Keratinocyte (primary cell): Measurements from ENCODE around the gene ARL5A. TPM values are rescaled to one million over a fixed set of nuclear protein-coding genes. Genes with fewer than 3 reads are reported as not detected.

Experiments
- DNase-seq: peaks from one replicate; pipeline ENCODE4 v3.0.0-alpha.2; 2011; ENCODE audit warnings: low read depth, missing footprints, low spot score
- FAIRE-seq: peaks from 2 replicates; lab custom pipeline; 2011; peaks lifted over from hg19 to GRCh38; lab: Jason Lieb, UNC
- H2AFZ ChIP-seq: 2 replicates; pipeline ENCODE4 v1.6.0; 2012; ENCODE audit warnings: low read length, control low read depth, inconsistent platforms; ENCODE audit not compliant: control insufficient read depth
- H3K27ac ChIP-seq: 2 replicates; pipeline ENCODE4 v1.5.1; 2011; ENCODE audit warnings: low read length; ENCODE audit not compliant: control insufficient read depth, insufficient read depth
- H3K27me3 ChIP-seq: 3 replicates; pipeline ENCODE4 v1.6.0; 2011; ENCODE audit warnings: low read length; ENCODE audit not compliant: control insufficient read depth, insufficient read depth; ENCODE audit errors: extremely low read depth
- H3K36me3 ChIP-seq, 2 experiments: 2 replicates in 1 of 2; 3 replicates in 1 of 2; pipeline ENCODE4 v1.5.1; 2011; ENCODE audit warnings: low read length in 2 of 2, mild to moderate bottlenecking in 1 of 2; ENCODE audit not compliant: control insufficient read depth in 2 of 2, insufficient read depth in 2 of 2; ENCODE audit errors: extremely low read depth in 1 of 2
- H3K4me1 ChIP-seq: 3 replicates; pipeline ENCODE4 v1.5.1; 2011; ENCODE audit warnings: low read length; ENCODE audit not compliant: control insufficient read depth, insufficient read depth; ENCODE audit errors: extremely low read depth
- H3K4me2 ChIP-seq: 3 replicates; pipeline ENCODE4 v1.6.0; 2011; ENCODE audit warnings: low read depth, low read length; ENCODE audit not compliant: control insufficient read depth, insufficient read depth; ENCODE audit errors: extremely low read depth
- H3K4me3 ChIP-seq, 3 experiments: fragments of 200-600 bp in 1 of 3; sonication (generic) in 1 of 3; 2 replicates in 2 of 3; 3 replicates in 1 of 3; pipeline ENCODE4 v1.5.1; 2011 to 2016; ENCODE audit warnings: low read length in 3 of 3, mild to moderate bottlenecking in 3 of 3, control low read depth in 2 of 3, inconsistent platforms in 1 of 3, low read depth in 1 of 3, mixed read lengths in 1 of 3, mixed run types in 1 of 3, moderate library complexity in 1 of 3; ENCODE audit not compliant: control insufficient read depth in 2 of 3, insufficient read depth in 2 of 3; ENCODE audit errors: extremely low read depth in 1 of 3
- H3K79me2 ChIP-seq: 2 replicates; pipeline ENCODE4 v1.6.0; 2012; ENCODE audit warnings: low read length; ENCODE audit not compliant: control insufficient read depth, insufficient read depth
- H3K9ac ChIP-seq: 3 replicates; pipeline ENCODE4 v1.6.0; 2011; ENCODE audit warnings: low read length; ENCODE audit not compliant: control insufficient read depth, insufficient read depth; ENCODE audit errors: extremely low read depth
- H3K9me1 ChIP-seq: 3 replicates; pipeline ENCODE4 v1.6.0; 2011; ENCODE audit warnings: low read length; ENCODE audit not compliant: control insufficient read depth, insufficient read depth; ENCODE audit errors: extremely low read depth
- H3K9me3 ChIP-seq: 2 replicates; pipeline ENCODE4 v1.5.1; 2012; ENCODE audit warnings: low read depth, low read length; ENCODE audit not compliant: control insufficient read depth
- H4K20me1 ChIP-seq: 3 replicates; pipeline ENCODE4 v1.6.0; 2011; ENCODE audit warnings: low read length; ENCODE audit not compliant: control insufficient read depth, insufficient read depth; ENCODE audit errors: extremely low read depth
- EZH2 ChIP-seq: IDR thresholded peaks from one replicate; pipeline ENCODE4 v1.6.1; 2012; ENCODE audit warnings: inconsistent platforms, mild to moderate bottlenecking, low read length, moderate library complexity
- dilution Hi-C: fragments of 300-500 bp; cut with MboI; formaldehyde crosslinking; loops from one replicate; pipeline ENCODE4 v1.7.0; 2020; ENCODE audit warnings: low sequenced_read_pairs; ENCODE audit not compliant: extremely low pct_ligation_motif_present
- polyA plus RNA-seq, 5 experiments: library from polyadenylated mRNA; depleted of rRNA in 3 of 5; stranded (reverse) in 3 of 5; stranded (forward) in 1 of 5; unstranded in 1 of 5; fragments of >200 nt; gene quantifications; 1 replicate in 1 of 5; 2 replicates in 3 of 5; 3 replicates in 1 of 5; pipeline versions ENCODE4 v1.2.1 to v1.2.3, GENCODE V29; 2011 to 2012; ENCODE audit warnings: missing spikeins in 2 of 5, low read depth in 1 of 5, low replicate concordance in 1 of 5
- TF ChIP-seq, protein P1 (sequence below), 3 experiments: IDR thresholded peaks in 1 of 3; conservative IDR thresholded peaks in 1 of 3; optimal IDR thresholded peaks in 1 of 3; 2 replicates in 2 of 3; 3 replicates in 1 of 3; pipeline versions ENCODE3 to v1.5.1; 2011; ENCODE audit warnings: low read length in 3 of 3, mild to moderate bottlenecking in 3 of 3, moderate library complexity in 2 of 3, control low read depth in 1 of 3, inconsistent platforms in 1 of 3; ENCODE audit not compliant: insufficient read depth in 2 of 3; ENCODE audit errors: extremely low read depth in 1 of 3

ARL5A gene
- polyA plus RNA-seq, 1 donor (not counting 4 experiments of a cell fraction or from before 2014, with no cell fraction given) = 25.5 TPM

GRCh38 chr2:151765760-151766410 is 62.3 kb downstream of the ARL5A start:
- DNase-seq (no peak), FAIRE-seq (no peak)
- no peak overlapping the region for H3K27ac ChIP-seq
- H2AFZ ChIP-seq = no peak overlapping the region
- TF ChIP-seq, protein P1, sequence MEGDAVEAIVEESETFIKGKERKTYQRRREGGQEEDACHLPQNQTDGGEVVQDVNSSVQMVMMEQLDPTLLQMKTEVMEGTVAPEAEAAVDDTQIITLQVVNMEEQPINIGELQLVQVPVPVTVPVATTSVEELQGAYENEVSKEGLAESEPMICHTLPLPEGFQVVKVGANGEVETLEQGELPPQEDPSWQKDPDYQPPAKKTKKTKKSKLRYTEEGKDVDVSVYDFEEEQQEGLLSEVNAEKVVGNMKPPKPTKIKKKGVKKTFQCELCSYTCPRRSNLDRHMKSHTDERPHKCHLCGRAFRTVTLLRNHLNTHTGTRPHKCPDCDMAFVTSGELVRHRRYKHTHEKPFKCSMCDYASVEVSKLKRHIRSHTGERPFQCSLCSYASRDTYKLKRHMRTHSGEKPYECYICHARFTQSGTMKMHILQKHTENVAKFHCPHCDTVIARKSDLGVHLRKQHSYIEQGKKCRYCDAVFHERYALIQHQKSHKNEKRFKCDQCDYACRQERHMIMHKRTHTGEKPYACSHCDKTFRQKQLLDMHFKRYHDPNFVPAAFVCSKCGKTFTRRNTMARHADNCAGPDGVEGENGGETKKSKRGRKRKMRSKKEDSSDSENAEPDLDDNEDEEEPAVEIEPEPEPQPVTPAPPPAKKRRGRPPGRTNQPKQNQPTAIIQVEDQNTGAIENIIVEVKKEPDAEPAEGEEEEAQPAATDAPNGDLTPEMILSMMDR (optimal IDR thresholded peaks at IDR 0.05 in 1 of 3, IDR thresholded peaks at IDR 0.05 in 1 of 3, conservative IDR thresholded peaks at IDR 0.05 in 1 of 3; ENCODE audit: extremely low read depth in 1 of 3, insufficient read depth in 2 of 3, low read length in 3 of 3) = no peak
- no peak for TF ChIP-seq EZH2
- no peak overlapping the region for H3K9ac ChIP-seq
- dilution Hi-C loops = no loop called here
- no peaks in the 10 kb centered on the region for H3K27me3 ChIP-seq
- H3K79me2 ChIP-seq = no peaks in the 10 kb centered on the region
- H3K4me2 ChIP-seq = no peak overlapping the region
- H3K36me3 ChIP-seq = no peaks in the 10 kb centered on the region
- H3K9me1 ChIP-seq = no peaks in the 10 kb centered on the region
- H3K9me3 ChIP-seq = no peaks in the 10 kb centered on the region
- no peaks in the 10 kb centered on the region for H4K20me1 ChIP-seq
- no peak overlapping the region for H3K4me3 ChIP-seq
- H3K4me1 ChIP-seq = no peaks in the 10 kb centered on the region

- no peak for DNase-seq
- H3K36me3 ChIP-seq = no peaks in the 10 kb centered on the region
- no peaks in the 10 kb centered on the region for H3K27me3 ChIP-seq
- H3K9me3 ChIP-seq = no peaks in the 10 kb centered on the region
- no peak overlapping the region for H2AFZ ChIP-seq
- dilution Hi-C loops = no loop called here
- no peaks in the 10 kb centered on the region for H3K9me1 ChIP-seq
- no peak overlapping the region for H3K27ac ChIP-seq
- H3K4me2 ChIP-seq = no peak overlapping the region
- H3K79me2 ChIP-seq = no peaks in the 10 kb centered on the region
- H3K4me3 ChIP-seq = no peak overlapping the region
- H4K20me1 ChIP-seq = no peaks in the 10 kb centered on the region
- H3K4me1 ChIP-seq = no peaks in the 10 kb centered on the region
- TF ChIP-seq, protein P1 (optimal IDR thresholded peaks at IDR 0.05 in 1 of 3, IDR thresholded peaks at IDR 0.05 in 1 of 3, conservative IDR thresholded peaks at IDR 0.05 in 1 of 3; ENCODE audit: extremely low read depth in 1 of 3, insufficient read depth in 2 of 3, low read length in 3 of 3) = no peak
- TF ChIP-seq EZH2 = no peak
- no peak for FAIRE-seq
- no peak overlapping the region for H3K9ac ChIP-seq
Measured at GRCh38 chr2:151762694-151763093, 65.5 kb downstream of the ARL5A start.
